Astrocyte of the hippocampus (primary cell): ENCODE data around the gene APOE.
"Not testable (repeated sequence)": the region's sequence is repeated elsewhere in the genome, so short reads cannot be mapped to it uniquely, and the experiment has no call there.

Experiments used
- DNase-seq: peaks from one replicate; pipeline ENCODE4 v3.0.0; 2011; ENCODE audit warnings: low read depth, low spot score

The APOE gene

DNA sequence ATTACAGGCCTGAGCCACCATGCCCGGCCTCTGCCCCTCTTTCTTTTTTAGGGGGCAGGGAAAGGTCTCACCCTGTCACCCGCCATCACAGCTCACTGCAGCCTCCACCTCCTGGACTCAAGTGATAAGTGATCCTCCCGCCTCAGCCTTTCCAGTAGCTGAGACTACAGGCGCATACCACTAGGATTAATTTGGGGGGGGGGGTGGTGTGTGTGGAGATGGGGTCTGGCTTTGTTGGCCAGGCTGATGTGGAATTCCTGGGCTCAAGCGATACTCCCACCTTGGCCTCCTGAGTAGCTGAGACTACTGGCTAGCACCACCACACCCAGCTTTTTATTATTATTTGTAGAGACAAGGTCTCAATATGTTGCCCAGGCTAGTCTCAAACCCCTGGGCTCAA, 4.2 kb downstream of the APOE start:
- no peak for DNase-seq

DNA sequence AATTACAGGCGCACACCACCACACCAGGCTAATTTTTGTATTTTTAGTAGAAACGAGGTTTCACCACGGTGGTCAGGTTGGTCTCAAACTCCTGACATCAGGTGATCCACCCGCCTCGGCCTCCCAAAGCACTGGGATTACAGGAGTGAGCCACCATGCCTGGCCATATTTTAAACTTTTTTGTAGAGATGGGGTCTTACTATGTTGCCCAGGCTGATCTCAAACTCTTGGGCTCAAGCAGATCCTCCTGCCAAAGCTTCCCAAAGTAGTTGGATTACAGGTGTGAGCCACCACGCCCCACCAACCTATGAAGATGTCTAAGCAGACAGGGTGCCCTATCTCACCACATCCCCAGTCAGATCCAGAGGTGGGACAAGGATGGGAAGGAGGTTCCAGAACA, 6.3 kb downstream of the APOE start:
- not testable (repeated sequence) for DNase-seq

DNA sequence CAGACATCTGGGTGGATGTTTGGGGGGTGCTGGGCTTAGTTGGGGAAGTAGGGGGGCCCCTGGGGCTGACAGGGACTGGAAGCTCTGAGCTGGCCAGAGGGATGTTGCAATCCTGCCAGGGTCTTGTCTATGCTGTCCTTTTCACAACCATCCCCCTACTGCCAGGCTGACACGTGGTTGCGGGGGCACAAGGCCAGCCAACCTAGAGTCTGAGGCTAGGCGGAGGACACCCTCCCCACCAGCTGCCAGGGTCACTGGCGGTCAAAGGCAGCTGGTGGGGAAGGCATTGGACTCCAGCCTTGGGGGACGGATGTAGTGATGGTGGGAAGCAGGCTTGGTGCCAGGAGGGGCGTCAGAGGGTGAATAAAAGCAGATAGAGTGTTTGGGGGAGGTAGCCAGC, 7.3 kb downstream of the APOE start:
- DNase-seq: no peak

DNA sequence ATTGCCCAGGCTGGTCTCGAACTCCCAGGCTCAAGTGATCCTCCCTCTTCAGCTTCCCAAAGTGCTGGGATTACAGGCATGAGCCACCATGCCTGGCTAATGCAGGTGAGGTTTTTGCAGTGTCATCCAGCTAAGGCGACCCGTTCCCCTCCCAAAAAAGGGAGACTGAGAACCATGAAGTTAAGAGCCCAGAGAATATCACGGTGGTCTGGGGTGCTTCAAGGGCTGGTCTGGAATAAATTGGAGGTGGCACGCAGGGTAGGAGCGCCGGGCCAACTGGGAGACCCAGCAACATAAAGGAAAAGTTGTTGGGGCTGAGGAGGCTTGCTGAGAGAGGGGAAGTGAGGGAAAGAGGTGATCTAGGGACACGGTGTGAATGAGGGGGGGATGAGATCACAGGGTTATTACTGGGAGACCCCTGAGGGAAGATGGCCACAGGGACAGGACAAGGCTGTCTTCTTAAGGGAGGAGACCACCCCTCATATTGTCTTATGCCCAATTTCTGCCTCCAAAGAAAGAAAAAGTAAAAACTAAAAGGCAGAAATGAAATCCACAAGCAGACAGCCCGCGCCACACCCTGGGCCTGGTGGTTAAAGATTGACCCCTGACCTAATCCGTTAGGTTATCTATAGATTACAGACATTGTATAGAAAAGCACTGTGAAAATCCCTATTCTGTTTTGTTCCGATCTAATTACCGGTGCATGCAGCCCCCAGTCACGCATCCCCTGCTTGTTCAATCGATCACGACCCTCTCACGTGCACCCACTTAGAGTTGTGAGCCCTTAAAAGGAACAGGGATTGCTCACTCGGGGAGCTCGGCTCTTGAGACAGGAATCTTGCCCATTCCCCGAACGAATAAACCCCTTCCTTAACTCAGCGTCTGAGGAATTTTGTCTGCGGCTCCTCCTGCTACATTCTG, 8.2 kb downstream of the APOE start:
- DNase-seq: not testable (repeated sequence)

DNA sequence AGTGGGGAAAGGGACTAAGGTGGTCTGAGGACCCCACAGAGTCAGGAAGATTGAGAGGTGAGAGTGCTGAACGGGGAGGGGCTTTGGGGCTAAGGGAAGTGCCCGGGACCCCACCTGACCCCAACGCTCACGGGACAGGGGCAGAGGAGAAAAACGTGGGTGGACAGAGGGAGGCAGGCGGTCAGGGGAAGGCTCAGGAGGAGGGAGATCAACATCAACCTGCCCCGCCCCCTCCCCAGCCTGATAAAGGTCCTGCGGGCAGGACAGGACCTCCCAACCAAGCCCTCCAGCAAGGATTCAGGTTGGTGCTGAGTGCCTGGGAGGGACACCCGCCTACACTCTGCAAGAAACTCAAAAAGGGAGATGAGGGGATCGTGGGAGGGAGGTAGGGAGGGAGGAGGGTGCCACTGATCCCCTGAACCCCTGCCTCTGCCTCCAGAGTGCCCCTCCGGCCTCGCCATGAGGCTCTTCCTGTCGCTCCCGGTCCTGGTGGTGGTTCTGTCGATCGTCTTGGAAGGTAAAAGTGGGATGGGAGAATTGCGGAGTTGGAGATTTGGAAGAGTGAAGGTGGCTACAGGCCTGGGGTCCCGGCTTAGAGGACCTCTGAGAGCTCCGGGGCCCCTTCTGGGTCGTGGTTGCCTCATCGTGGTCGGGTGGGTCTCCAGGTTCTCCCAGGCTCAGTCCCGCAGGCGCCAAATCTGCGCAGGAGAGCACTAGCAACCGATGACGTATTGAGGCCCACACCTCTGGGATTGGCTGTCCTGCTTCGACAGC, 9.0 kb downstream of the APOE start, which contains the start of gene APOC1:
TSS of gene APOC1 (plus strand) at position 176 of the 774 bp plus-strand sequence. CDS start at position 460, 284 bp downstream.
- peak; percentile 91 for DNase-seq

DNA sequence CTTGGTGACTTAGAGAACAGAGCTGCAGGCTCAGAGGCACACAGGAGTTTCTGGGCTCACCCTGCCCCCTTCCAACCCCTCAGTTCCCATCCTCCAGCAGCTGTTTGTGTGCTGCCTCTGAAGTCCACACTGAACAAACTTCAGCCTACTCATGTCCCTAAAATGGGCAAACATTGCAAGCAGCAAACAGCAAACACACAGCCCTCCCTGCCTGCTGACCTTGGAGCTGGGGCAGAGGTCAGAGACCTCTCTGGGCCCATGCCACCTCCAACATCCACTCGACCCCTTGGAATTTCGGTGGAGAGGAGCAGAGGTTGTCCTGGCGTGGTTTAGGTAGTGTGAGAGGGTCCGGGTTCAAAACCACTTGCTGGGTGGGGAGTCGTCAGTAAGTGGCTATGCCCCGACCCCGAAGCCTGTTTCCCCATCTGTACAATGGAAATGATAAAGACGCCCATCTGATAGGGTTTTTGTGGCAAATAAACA, 18.7 kb downstream of the APOE start:
- no peak for DNase-seq

DNA sequence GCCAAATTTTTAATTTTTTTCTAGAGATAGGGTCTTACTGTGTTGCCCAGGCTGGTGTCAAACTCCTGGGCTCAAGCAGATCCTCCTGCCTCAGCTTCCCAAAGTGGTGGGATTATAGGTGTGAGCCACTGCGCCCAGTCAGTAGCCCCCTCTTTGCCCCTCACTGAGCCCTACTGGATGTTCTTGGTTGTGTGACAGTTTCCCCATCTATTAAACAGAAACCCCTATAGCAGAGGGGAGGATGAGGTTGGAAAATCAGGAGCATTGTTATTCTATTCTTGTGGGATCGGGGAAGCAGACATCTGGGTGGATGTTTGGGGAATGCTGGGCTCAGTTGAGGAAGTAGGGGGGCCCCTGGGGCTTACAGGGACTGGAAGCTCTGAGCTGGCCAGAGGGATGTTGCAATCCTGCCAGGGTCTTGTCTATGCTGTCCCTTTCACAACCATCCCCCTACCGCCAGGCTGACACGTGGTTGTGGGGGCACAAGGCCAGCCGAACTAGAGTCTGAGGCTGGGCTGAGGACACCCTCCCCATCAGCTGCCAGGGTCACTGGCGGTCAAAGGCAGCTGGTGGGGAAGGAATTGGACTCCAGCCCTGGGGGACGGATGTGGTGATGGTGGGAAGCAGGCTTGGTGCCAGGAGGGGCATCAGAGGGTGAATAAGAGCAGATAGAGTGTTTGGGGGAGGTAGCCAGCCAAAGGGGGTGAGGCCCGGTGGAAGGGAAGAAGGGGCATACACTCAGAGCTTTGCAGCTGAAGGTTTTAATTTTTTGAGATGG, 19.7 kb downstream of the APOE start:
- DNase-seq: peak; percentile 19

DNA sequence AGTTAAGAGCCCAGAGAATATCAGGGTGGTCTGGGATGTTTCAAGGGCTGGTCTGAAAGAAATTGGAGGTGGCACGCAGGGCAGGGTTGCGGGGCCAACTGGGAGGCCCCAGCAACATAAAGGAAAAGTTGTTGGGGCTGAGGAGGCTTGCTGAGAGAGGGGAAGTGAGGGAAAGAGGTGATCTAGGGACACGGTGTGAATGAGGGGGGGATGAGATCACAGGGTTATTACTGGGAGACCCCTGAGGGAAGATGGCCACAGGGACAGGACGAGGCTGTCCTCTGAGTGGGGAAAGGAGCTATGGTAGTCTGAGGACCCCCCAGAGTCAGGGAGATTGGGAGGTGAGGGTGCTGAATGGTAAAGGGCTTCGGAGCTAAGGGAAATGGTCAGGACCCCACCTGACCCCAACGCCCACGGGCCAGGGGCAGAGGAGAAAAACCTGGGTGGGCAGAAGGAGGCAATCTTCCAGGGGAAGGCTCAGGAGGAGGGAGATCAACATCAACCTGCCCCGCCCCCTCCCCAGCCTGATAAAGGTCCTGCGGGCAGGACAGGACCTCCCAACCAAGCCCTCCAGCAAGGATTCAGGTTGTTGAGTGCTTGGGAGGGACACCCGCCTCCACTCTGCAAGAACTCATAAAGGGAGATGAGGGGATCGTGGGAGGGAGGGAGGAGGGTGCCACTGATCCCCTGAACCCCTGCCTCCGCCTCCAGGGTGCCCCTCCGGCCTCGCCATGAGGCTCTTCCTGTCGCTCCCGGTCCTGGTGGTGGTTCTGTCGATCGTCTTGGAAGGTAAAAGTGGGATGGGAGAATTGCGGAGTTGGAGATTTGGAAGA, 20.9 kb downstream of the APOE start:
- DNase-seq: not testable (repeated sequence)

DNA sequence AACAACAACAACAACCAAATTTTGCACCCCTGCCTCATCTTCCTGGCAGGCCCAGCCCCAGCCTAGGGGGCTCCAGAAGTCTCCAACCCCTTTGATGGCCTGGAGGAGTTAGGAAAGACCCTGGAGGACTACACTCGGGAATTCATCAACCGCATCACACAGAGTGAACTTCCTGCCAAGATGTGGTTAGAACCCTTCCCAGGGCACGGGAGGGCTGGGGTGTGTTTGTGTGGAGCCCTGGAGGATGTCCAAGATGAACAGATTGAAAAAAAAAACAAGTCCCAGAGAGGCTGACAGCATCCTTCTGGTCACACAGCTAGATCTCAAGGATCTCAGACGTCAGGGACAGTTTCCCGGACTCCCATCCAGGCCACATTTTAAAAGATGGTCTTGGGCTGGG, 22.1 kb downstream of the APOE start:
- DNase-seq: peak; percentile 68

DNA sequence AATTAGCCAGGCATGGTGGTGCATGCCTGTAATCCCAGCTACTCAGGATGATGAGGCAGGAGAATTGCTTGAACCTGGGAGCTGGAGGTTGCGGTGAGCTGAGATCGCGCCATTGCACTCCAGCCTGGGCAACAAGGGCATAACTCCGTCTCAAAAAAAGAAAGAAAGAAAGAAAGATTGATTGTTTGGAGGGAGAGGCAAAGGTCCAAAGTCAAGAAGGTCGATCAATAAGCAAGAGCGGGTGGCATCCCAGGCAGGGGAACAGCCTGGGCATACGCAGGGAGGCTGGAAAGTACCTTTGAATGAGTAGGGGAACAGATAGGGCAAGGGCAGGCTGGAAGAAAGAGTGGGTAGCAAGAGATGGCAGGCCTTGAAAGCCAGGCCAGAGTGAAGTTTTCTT, 24.5 kb downstream of the APOE start:
- no peak for DNase-seq

DNA sequence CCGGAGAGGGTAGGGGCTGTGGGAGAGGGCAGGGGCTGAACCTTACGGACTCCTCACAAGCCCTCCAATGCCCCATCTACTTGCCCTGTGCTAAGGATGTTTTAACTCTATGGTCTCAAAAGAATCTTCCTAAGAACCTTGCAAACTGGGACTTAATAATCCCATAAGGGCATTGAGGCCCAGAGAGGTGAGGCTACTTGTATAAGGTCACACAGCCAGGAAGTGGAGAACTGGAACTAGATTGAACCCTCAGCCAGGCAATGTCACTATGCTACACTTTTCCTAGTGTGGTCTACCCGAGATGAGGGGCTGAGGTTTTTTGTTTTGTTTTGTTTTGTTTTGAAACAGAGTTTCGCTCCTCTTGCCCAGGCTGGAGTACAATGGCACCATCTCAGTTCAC, 25.9 kb downstream of the APOE start:
- DNase-seq: no peak

DNA sequence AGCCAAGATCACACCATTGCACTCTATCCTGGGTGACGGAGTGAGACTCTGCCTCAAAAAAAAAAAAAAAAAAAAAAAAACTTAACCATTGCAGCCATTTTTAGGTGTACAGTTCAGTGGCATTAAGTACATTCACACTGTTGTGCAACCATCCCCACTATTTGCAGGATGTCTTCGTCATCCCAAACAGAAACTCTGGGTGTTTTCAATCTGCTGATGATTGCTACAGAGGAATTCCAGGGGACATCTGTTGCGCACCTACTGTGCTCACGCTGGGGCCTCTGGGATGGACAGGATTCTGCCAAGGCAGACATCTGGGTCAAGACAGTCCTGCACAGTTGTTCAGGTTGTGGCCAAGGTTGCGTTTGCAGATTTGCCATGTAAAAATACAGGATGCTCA, 34.1 kb downstream of the APOE start:
- DNase-seq: no peak

DNA sequence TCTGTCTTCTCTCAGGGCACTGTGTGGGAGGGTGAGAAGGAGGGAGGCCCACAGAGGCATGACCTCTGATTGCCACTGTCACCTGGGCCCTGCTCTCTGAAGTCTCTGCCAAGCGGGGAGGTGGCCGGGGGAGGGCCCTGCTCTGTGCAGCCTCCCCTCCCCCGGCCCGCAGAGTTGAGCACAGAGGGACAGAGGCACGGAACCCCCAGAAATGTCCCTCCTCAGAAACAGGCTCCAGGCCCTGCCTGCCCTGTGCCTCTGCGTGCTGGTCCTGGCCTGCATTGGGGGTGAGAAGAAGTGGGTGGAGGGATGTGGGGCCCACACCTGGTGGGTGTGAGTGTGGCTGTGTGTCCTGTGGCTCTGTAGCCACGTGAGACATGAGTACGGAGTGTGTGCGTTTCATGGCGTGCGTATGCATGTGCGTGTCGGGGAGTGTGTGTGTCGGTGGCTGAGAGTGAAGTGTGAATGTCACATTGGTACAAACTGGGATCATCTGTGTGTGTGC, 36.5 kb downstream of the APOE start, which contains the start of gene APOC4:
TSS of gene APOC4 (plus strand) at position 171 of the 505 bp plus-strand sequence. CDS start at position 212, 41 bp downstream.
- no peak for DNase-seq

DNA sequence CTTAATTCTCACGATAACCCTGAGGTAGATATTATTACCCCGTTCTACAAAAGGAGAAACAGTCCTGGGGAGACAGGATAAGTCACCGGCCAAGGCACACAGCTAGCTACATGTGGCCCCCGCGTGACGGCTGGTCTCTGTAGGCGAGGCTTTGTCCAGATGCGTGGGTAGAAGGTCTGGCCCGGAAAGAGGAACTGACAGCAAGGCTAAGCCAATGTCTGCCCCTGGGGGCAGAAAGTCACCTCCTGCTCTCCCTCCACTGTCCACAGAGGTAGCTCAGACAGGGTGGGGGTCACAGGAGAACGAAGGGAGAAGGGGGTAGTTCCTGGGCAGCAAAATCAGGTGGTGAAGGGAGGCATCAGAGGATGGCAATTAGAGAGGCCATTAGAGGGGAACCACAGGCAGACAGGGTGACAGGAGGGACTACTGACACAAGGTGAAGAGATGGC, 38.2 kb downstream of the APOE start:
- DNase-seq: no peak

DNA sequence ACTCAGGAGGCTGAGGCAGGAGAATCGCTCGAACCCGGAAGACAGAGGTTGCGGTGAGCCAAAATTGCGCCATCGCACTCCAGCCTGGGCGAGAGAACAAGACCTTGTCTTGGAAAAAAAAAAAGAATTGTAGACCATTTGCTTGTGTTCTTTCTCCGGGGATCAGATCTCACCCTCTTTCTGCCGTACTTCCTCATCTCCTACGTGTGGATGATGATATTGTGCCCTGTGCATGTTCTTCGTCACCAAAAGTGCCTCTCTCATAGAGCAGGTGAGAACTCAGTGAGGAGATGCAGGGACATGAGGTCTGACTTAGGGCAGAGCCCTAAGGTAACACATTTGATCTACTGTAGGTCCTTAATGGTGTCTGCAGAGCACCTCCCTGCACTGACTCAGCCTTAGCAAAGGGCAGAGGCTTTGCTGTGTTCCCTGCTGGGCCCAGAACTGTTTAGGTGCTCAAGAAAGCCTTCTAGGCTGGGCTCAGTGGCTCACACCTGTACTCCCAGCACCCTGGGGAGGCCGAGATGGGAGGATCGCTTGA, 41.5 kb downstream of the APOE start:
- DNase-seq: no peak

DNA sequence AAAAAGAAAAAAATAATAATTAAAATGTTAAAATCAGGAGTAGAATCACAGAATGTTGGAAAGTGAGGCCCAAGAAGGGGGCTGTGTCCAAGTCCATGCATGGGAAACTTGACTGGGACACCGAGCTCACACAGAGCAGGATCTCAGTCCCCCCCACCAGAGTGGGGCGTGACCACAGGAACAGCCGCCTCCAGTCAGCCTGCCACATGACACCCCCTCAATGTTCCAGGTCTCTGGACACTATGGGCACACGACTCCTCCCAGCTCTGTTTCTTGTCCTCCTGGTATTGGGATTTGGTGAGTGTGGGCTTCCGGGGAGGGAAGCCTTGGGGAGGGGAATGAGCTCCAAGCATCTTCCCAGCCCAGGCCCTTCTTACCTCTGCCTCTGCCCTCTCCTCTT, 42.6 kb downstream of the APOE start:
- no peak for DNase-seq

DNA sequence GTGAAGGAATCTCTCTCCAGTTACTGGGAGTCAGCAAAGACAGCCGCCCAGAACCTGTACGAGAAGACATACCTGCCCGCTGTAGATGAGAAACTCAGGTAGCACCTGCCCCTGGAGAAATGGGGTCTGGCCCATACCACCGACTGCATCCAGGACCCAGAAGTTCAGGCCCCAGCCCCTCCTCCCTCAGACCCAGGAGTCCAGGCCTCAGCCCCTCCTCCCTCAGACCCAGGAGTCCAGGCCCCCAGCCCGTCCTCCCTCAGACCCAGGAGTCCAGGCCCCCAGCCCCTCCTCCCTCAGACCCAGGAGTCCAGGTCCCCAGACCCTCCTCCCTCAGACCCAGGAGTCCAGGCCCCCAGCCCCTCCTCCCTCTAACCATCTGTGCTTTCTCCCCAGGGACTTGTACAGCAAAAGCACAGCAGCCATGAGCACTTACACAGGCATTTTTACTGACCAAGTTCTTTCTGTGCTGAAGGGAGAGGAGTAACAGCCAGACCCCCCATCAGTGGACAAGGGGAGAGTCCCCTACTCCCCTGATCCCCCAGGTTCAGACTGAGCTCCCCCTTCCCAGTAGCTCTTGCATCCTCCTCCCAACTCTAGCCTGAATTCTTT, 43.3 kb downstream of the APOE start:
- no peak for DNase-seq

DNA sequence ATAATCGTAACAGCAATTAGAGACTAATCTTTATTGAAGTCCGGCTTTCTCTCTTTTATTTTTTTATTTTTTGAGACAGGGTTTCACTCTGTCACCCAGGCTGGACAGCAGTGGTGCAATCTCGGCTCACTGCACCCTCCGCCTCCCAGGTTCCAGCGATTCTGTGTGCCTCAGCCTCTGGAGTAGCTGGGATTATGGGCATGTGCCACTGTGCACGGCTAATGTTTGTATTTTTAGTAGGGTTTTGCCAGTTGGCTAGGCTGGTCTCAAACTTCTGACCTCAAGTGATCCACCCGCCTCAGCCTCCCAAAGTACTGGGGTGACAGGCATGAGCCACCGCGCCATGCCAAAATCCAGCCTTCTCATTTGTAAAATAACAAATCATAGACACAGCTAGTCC, 44.0 kb downstream of the APOE start:
- DNase-seq: no peak
